ENCODE measurements around the gene FAM81A.

FAM81A gene

GRCh38 chr15:59539799-59540198 lies 101.8 kb downstream of the FAM81A start:
- DNase-seq (ENCODE audit: low read depth in 1 of 2, low spot score in 1 of 2): no peak

- no peak for DNase-seq (ENCODE audit: low read depth in 1 of 2, low spot score in 1 of 2)
Measured at GRCh38 chr15:59540654-59541053, 102.7 kb downstream of the FAM81A start.

- no peak for DNase-seq (ENCODE audit: low read depth in 1 of 2, low spot score in 1 of 2)
Measured at GRCh38 chr15:59541750-59542149, 103.8 kb downstream of the FAM81A start.

- no peak for DNase-seq (ENCODE audit: low read depth in 1 of 2, low spot score in 1 of 2)
Measured at GRCh38 chr15:59543721-59544547, 105.9 kb downstream of the FAM81A start.

GRCh38 chr15:59545573-59545972 lies 107.6 kb downstream of the FAM81A start:
- no peak for DNase-seq (ENCODE audit: low read depth in 1 of 2, low spot score in 1 of 2)

GRCh38 chr15:59548501-59549226 lies 110.7 kb downstream of the FAM81A start:
- no peak for DNase-seq (ENCODE audit: low read depth in 1 of 2, low spot score in 1 of 2)

- no peak for DNase-seq (ENCODE audit: low read depth in 1 of 2, low spot score in 1 of 2)
Measured at GRCh38 chr15:59549301-59550185, 111.6 kb downstream of the FAM81A start.

- no peak for DNase-seq (ENCODE audit: low read depth in 1 of 2, low spot score in 1 of 2)
Measured at GRCh38 chr15:59550530-59550929, 112.5 kb downstream of the FAM81A start.

- DNase-seq (ENCODE audit: low read depth in 1 of 2, low spot score in 1 of 2): no peak
Measured at GRCh38 chr15:59550956-59551355, 113.0 kb downstream of the FAM81A start.

GRCh38 chr15:59553879-59554735 lies 116.1 kb downstream of the FAM81A start:
- DNase-seq (ENCODE audit: low read depth in 1 of 2, low spot score in 1 of 2): no peak

- DNase-seq (ENCODE audit: low read depth in 1 of 2, low spot score in 1 of 2): no peak
Measured at GRCh38 chr15:59555696-59556095, 117.7 kb downstream of the FAM81A start.

GRCh38 chr15:59556380-59556779 lies 118.4 kb downstream of the FAM81A start:
- no peak for DNase-seq (ENCODE audit: low read depth in 1 of 2, low spot score in 1 of 2)

GRCh38 chr15:59557581-59557980 lies 119.6 kb downstream of the FAM81A start:
- no peak for DNase-seq (ENCODE audit: low read depth in 1 of 2, low spot score in 1 of 2)

- no peak for DNase-seq (ENCODE audit: low read depth in 1 of 2, low spot score in 1 of 2)
Measured at GRCh38 chr15:59558851-59559250, 120.9 kb downstream of the FAM81A start.

GRCh38 chr15:59561547-59561946 lies 123.6 kb downstream of the FAM81A start:
- DNase-seq (ENCODE audit: low read depth in 1 of 2, low spot score in 1 of 2): no peak

- no peak for DNase-seq (ENCODE audit: low read depth in 1 of 2, low spot score in 1 of 2)
Measured at GRCh38 chr15:59562448-59563186, 124.6 kb downstream of the FAM81A start.

GRCh38 chr15:59565299-59565698 lies 127.3 kb downstream of the FAM81A start:
- DNase-seq (ENCODE audit: low read depth in 1 of 2, low spot score in 1 of 2): no peak

GRCh38 chr15:59567324-59567723 lies 129.3 kb downstream of the FAM81A start:
- DNase-seq (ENCODE audit: low read depth in 1 of 2, low spot score in 1 of 2): no peak

GRCh38 chr15:59569477-59569876 lies 131.5 kb downstream of the FAM81A start:
- no peak for DNase-seq (ENCODE audit: low read depth in 1 of 2, low spot score in 1 of 2)

- no peak for DNase-seq (ENCODE audit: low read depth in 1 of 2, low spot score in 1 of 2)
Measured at GRCh38 chr15:59570315-59570714, 132.3 kb downstream of the FAM81A start.

All from stimulated activated CD4-positive, alpha-beta T cell treated with anti-CD3 and anti-CD28 coated beads, Interleukin-15, amount 100 ng/mL, for 1 hour (primary cell).